Dermis microvascular lymphatic vessel endothelial cell (primary cell): Measurements from ENCODE around the gene HDHD3. TPM values are rescaled to one million over a fixed set of nuclear protein-coding genes. Genes with fewer than 3 reads are reported as not detected.

ENCODE experiments used
- DNase-seq, 2 donors: peaks; one replicate each; pipeline versions ENCODE4 v3.0.0 to v3.0.0-alpha.2; 2010; ENCODE audit warnings: low read depth in 2 of 2
- total RNA-seq: library from RNA; depleted of rRNA; stranded (reverse); fragments of >200 nt; gene quantifications from 2 replicates; pipeline ENCODE4 v1.2.1, GENCODE V29; 2014

Gene HDHD3
- total RNA-seq, 1 donor from 2014 or later = 4.5 TPM

- no peak for DNase-seq
These were observed 45.0 kb downstream of the HDHD3 start for GRCh38 chr9:113331780-113332179.

- DNase-seq = no peak
These were observed 48.6 kb downstream of the HDHD3 start for GRCh38 chr9:113328045-113328782.

GRCh38 chr9:113326230-113326629 is 50.6 kb downstream of the HDHD3 start:
- no peak for DNase-seq

Other genes with a start within 250 kb of the HDHD3 start
- gene SLC31A2, start 226.0 kb downstream of the HDHD3 start, total RNA-seq = 6.4 and 10.1 TPM in 2 replicates
- gene FKBP15, start 155.7 kb downstream of the HDHD3 start, total RNA-seq = 12.3 and 15.4 TPM in 2 replicates
- gene SLC31A1, start 155.4 kb downstream of the HDHD3 start, total RNA-seq = 13.9 and 15.7 TPM in 2 replicates
- gene CDC26, start 101.4 kb downstream of the HDHD3 start, total RNA-seq = 21.5 and 32.1 TPM in 2 replicates
- 21.8 and 21.9 TPM in 2 replicates for gene PRPF4, start 101.3 kb downstream of the HDHD3 start, total RNA-seq
- gene RNF183, start 73.6 kb downstream of the HDHD3 start, total RNA-seq = not detected in 2 replicates
- 0.13 and 0.38 TPM in 2 replicates for gene WDR31, start 36.7 kb downstream of the HDHD3 start, total RNA-seq
- gene BSPRY, start 27.4 kb downstream of the HDHD3 start, total RNA-seq = not detected in 2 replicates
- 12.9 and 13.6 TPM in 2 replicates for gene ALAD, start 24.3 kb upstream of the HDHD3 start, total RNA-seq
- 39.7 and 41.3 TPM in 2 replicates for gene POLE3, start 33.7 kb upstream of the HDHD3 start, total RNA-seq
- gene C9orf43, start 33.8 kb upstream of the HDHD3 start, total RNA-seq = 0.39 and 0.51 TPM in 2 replicates
- gene RGS3, start 86.7 kb upstream of the HDHD3 start, total RNA-seq = 180 and 185 TPM in 2 replicates